Stimulated activated naive CD4-positive, alpha-beta T cell treated with Interleukin-2 at 50 U/mL for 16 hours (primary cell): ENCODE data around the gene PC.
"Not testable (repeated sequence)": the region's sequence is repeated elsewhere in the genome, so short reads cannot be mapped to it uniquely, and the experiment has no call there.

Source experiments
- DNase-seq: peaks from one replicate; lab custom pipeline; 2025; lab: John Stamatoyannopoulos, UW

Gene PC

GRCh38 chr11:66981976-66982578 lies 23.9 kb upstream of the PC start:
- no peak for DNase-seq

- DNase-seq: no peak
These were observed 21.3 kb upstream of the PC start for GRCh38 chr11:66979336-66979980.

- no peak for DNase-seq
These were observed 20.5 kb upstream of the PC start for GRCh38 chr11:66978717-66979116.

- no peak for DNase-seq
These were observed 20.0 kb upstream of the PC start for GRCh38 chr11:66978229-66978628.

DNA sequence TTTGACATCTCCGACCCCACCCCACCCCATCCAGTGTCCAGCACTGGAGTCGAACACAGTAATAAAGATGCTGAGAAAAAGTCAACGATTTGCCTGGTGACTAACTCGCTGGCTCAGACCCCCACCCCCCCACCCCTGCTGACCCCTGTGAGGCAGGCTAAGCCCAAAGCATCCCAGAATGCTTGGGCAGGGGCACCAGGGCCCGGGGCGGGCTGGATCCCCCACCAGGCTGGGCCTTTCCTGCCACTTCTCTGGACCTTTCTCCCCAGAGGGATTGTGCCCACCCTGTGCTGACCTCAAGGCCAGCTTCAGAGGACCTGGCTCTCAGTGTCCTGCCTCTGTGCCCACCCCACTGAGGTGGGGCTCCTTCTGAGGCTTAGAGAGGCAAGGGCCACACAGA lies 18.7 kb upstream of the PC start:
- DNase-seq: no peak

DNA sequence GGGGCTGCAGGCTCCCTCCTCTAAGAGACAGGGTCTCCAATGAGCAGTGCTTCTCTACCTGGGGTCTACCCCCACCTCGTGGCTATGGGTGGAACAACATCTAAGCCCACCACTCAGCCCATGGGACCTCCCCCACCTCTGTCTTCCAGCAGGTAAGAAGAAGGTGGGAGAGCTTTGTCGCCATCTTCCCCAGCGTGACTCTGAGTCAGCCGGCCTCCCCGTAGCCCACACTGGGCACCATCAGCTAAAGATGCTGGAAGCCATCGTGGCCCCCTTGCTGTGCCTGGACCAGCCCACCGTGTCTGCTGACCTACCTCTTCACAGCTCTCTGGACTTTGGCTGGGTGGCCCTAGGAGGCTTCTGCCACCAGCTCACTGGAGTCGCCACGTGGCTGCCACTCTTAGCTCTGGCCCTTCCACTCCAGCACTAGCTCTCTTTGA lies 17.9 kb upstream of the PC start:
- no peak for DNase-seq

- DNase-seq: no peak
These were observed 17.3 kb upstream of the PC start for GRCh38 chr11:66975405-66976027.

GRCh38 chr11:66974724-66975404 lies 16.7 kb upstream of the PC start, which contains the start of gene C11orf86:
Gene C11orf86, plus strand, starts transcription at chr11:66975304. Its CDS starts 59 bp downstream, at chr11:66975363.
- DNase-seq: no peak

GRCh38 chr11:66973956-66974580 lies 15.9 kb upstream of the PC start:
- no peak for DNase-seq

GRCh38 chr11:66971488-66971887 lies 13.3 kb upstream of the PC start:
- DNase-seq: no peak

- DNase-seq: no peak
These were observed 12.7 kb upstream of the PC start for GRCh38 chr11:66970807-66971442.

- no peak for DNase-seq
These were observed 12.2 kb upstream of the PC start for GRCh38 chr11:66970371-66970806.

DNA sequence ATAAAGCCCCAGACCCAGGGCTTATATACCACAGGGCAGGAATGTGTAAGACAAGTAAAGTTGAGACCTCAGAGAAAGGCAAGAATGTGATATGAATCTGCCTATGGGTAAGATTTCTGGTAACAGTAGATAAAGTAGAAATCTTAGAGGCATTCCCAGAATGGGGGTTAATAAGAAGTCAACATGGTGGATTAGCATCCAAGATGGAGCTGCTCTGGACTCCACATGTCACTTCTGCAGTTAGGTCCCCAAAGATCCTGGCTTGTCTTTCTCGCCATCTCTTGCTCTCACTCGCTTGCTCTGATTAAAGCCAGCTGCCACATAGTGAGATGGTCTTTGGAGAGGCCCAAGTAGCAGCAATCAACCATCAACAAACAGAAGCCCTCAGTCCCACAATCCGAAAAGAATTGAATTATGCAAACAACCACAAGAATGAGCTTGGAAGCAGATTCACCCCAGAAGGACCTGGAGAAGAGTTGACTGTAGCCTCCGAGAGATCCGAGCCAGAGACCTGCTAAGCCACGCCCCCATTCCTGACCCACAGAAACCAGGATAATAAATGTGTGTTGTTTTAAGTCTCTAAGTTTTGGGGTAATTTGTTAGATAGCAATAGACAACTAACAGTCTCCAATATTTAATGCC lies 11.5 kb upstream of the PC start:
- no peak for DNase-seq

DNA sequence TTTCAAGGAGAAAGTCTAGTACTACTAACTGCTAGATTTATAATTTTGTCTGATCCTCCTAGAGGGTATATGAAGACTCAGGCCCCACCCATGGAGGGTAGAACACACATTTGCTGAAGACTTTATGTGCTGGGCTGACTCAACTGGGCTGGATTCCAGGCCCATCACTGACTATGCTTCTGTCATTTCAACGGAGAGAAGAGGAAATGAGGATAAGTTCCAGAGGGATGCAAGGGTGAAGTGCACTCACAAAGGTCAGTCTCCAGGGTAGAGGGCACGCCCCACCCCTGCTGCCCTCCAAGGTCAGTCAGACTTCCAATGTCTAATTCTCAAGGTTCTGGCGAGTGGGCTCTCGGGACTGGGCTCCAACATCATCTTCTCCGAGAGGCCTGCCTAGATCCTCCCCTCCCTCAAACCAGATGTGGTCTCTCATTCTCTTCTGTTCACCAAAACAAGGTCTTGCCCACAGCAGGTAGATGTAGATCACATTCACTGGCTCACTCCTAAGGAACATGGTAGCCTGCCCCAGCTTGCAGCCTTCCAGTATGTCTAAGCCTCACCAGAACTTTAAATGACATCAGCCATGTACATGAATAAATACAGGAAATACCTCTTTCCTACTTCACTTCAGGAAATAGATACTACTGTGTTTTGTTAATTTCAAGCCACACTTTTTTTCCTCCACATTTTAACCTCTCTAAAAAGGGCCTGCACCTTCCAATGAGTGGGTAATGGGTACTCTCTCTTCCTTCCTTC lies 9.7 kb upstream of the PC start:
- no peak for DNase-seq

DNA sequence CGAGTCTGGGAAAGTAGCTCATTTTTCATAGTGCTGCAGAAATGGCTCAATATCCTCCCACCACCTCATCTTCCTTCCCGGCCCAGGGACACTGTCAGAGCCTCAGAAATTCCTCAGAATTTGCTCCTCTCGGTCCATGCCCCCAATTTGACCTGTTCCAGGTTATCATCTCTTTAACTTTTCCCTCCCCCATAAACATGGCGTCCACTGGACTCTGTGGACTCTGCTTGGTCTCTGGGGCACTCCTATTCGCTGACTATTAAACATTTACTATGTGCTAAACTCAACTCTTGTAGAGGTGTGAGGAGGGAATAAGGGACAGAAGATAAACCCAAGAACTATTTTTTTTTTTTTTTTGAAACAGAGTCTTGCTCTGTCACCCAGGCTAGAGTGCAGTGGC lies 8.2 kb upstream of the PC start:
- DNase-seq: no peak

GRCh38 chr11:66964495-66964894 lies 6.3 kb upstream of the PC start:
- no peak for DNase-seq

GRCh38 chr11:66962801-66963200 lies 4.6 kb upstream of the PC start:
- DNase-seq: no peak

DNA sequence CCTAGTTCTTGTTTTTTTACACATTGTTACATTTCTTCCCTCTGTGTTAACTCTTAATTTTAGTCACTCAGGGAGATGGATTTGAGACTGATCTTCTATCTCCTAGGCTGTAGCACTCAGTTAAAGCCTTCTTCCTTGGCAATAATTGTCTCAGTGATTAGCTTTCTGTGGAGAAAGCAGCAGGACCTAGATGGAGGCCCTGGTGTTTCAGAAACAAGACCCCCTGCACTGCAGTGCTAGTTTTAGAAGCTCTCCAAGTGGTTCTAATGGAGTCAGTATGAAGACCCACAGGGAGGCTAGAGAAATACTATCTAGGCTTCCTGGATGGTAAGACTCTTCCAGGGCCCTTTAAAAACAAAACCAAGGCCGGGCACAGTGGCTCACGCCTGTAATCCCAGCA lies 4.1 kb upstream of the PC start:
- no peak for DNase-seq

DNA sequence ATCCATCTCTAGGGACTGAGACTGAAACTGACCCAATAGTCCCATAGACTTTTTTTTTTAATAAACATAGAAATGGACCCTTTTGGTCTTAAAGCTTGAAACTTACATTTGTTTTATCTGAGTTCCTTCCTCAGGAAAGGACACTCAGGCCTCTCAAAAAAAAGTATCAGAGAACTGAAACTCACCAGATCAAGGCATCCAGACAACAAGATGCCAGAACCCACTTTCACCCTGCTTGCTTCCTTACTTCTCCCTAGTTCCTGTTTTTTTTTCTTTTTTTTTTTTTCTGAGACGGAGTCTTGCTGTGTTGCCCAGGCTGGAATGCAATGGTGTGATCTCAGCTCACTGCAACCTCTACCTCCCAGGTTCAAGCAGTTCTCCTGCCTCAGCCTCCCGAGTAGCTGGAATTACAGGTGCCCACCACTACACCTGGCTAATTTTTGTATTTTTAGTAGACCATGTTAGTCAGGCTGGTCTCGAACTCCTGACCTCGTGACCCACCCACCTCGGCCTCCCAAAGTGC lies 3.6 kb upstream of the PC start:
- not testable (repeated sequence) for DNase-seq

DNA sequence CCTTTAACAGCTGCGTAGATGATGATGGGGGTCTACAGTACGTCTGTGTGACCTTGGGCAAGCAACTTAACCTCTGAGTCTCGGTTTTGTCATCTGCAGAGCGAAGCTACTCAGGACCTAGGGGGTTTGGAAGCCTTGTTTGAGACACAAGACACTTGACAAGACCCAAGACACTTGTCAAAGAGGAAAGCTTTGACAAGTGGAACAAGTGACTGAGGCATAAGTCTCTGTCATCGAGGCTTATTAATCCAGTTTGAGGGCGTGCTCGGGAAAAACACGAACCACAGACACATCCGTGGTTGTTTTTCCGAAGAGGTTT lies 732 bp upstream of the PC start:
- no peak for DNase-seq

- no peak for DNase-seq
These were observed 282 bp downstream of the PC start for GRCh38 chr11:66957971-66958231.
